HepG2 (cell line): Measurements from ENCODE around the gene EMC9. TPM values are rescaled to one million over a fixed set of nuclear protein-coding genes. Genes with fewer than 3 reads are reported as not detected.
A peak's percentile ranks its signal among the peaks of the same experiment; 100 is the strongest.

ENCODE experiments used
- ETV6 ChIP-seq: sonication (generic); formaldehyde crosslinking; conservative IDR thresholded peaks from 2 replicates; pipeline ENCODE4 v1.4.0; 2020; ENCODE audit warnings: missing genetic modification reagents
- ZHX2 ChIP-seq, 2 experiments: sonication (generic) in 1 of 2; formaldehyde crosslinking in 1 of 2; IDR thresholded peaks; 2 replicates each; pipeline versions ENCODE4 v1.6.1 to v1.9.0; 2014 to 2022; ENCODE audit warnings: antibody characterized with exemption in 1 of 2, borderline replicate concordance in 1 of 2, inconsistent platforms in 1 of 2, low read depth in 1 of 2, missing genetic modification reagents in 1 of 2
- ZNF20 ChIP-seq: sonication (generic); formaldehyde crosslinking; IDR thresholded peaks from 2 replicates; pipeline ENCODE4 v1.4.0; 2020; ENCODE audit warnings: mild to moderate bottlenecking, moderate library complexity, missing genetic modification reagents
- ZNF354B ChIP-seq: sonication (generic); formaldehyde crosslinking; IDR thresholded peaks from 2 replicates; pipeline ENCODE4 v1.8.0; 2022; ENCODE audit warnings: mild to moderate bottlenecking, missing genetic modification reagents
- polyA plus RNA-seq, 8 experiments: library from polyadenylated mRNA; depleted of rRNA in 3 of 8; stranded (reverse) in 7 of 8; unstranded in 1 of 8; fragments of >200 nt; fragmentation: Illumina TruSeq in 4 of 8; extraction: Trizol in 4 of 8; gene quantifications; 2 replicates each; pipeline versions ENCODE4 v1.2.1 to v1.2.3, GENCODE V29; 2011 to 2016; ENCODE audit warnings: low read depth in 4 of 8, missing spikeins in 1 of 8, mixed read lengths in 1 of 8; ENCODE audit not compliant: insufficient read depth in 1 of 8
- total RNA-seq, 5 experiments: library from RNA; depleted of rRNA; stranded (reverse); fragments of >200 nt; fragmentation: Illumina TruSeq; extraction: Trizol; gene quantifications; 2 replicates each; pipeline ENCODE4 v1.2.3, GENCODE V29; 2016; ENCODE audit warnings: low read depth in 1 of 5
- TF ChIP-seq, protein P1 (sequence below): sonication (generic); formaldehyde crosslinking; IDR thresholded peaks from 2 replicates; pipeline ENCODE4 v1.5.0; 2020; ENCODE audit warnings: missing genetic modification reagents, mild to moderate bottlenecking, borderline replicate concordance

Gene EMC9
- total and polyA plus RNA-seq, 2 of the 13 experiments (the other 11 are each of a cell fraction or from before 2014, with no cell fraction given), result 60.5 to 78.7 TPM

DNA sequence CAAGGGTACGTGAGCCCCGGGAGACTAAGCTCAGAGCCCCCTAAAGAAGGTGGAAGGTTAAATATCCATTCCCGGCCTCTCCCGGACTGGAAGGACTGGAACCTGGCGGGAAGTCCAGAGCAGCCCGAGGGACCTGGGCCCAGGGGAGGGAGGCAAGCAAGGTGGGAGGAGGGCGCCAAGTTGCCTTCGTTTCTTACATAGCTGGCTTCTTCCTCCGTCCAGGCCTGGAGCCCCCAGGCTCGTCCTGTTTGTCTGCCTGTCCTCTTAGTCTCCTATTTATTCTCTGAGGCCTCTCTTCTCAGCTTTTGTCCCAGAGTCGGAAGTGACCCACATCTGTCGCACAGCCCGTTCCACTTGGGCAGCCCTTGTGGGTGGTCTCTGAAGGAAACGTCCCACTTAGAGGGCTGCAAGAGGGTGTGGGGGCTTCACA is 46.5 kb downstream of the EMC9 start (continued):
- TF ChIP-seq ZNF354B (0 out of 2 replicates have a peak, but pooled peaks have one; percentile 54), ETV6 (CRISPR knock-in tag) (no peak), ZNF20 (CRISPR knock-in tag) (peak; percentile 82; the same call in 1 of the 2 replicates), ZHX2 (IDR thresholded peaks at IDR 0.05; ENCODE audit: low read depth) (0 out of 2 replicates have a peak, but pooled peaks have one; percentile 7), ZHX2 (CRISPR knock-in tag; IDR thresholded peaks at IDR 0.05; ENCODE audit: borderline replicate concordance) (no peak)
- TF ChIP-seq, protein P1, sequence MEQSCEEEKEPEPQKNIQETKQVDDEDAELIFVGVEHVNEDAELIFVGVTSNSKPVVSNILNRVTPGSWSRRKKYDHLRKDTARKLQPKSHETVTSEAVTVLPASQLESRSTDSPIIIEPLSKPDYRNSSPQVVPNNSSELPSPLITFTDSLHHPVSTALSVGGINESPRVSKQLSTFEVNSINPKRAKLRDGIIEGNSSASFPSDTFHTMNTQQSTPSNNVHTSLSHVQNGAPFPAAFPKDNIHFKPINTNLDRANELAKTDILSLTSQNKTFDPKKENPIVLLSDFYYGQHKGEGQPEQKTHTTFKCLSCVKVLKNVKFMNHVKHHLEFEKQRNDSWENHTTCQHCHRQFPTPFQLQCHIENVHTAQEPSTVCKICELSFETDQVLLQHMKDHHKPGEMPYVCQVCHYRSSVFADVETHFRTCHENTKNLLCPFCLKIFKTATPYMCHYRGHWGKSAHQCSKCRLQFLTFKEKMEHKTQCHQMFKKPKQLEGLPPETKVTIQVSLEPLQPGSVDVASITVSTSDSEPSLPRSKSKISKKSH (CRISPR knock-in tag), result no peak
- TF ChIP-seq, all 625 proteins: peak for 28
